ENCODE data around the gene TECPR2. TPM values are rescaled to one million over a fixed set of nuclear protein-coding genes. Genes with fewer than 3 reads are reported as not detected.
A peak's percentile ranks its signal among the peaks of the same experiment; 100 is the strongest.
"Not testable (repeated sequence)": the region's sequence is repeated elsewhere in the genome, so short reads cannot be mapped to it uniquely, and the experiment has no call there.

The TECPR2 gene
- total and polyA plus RNA-seq, 3 experiments from 2014 or later, result 4.5 to 11.6 (median 8.4) TPM

GRCh38 chr14:102514987-102515733 is 152.4 kb downstream of the TECPR2 start:
- H3K4me1 Mint-ChIP-seq, result peaks cover 12 to 24% (median 12%) of the 10 kb centered on the region in 3 donors
- peaks cover 13% of the 10 kb centered on the region for H3K4me1 ChIP-seq (ENCODE audit: insufficient read depth, low read length)
- no peaks in the 10 kb centered on the region for H3K9me3 Mint-ChIP-seq
- peaks cover 6 to 12% of the 10 kb centered on the region in 2 donors for H3K27me3 Mint-ChIP-seq
- no peaks in the 10 kb centered on the region for H3K9me3 ChIP-seq (ENCODE audit: low read length)
- DNase-seq, result no peak
- ChIA-PET CTCF (interaction anchor here (1.0 to 3.8 kb wide), 7 partner anchors 10 to 95 kb away, joined by 3 to 35 read pairs (median 6); no protein-coding TSS in a partner anchor), POLR2A (interaction anchor here (0.8 kb wide), 1 partner anchor 7 kb away, joined by 4 read pairs; no protein-coding TSS in a partner anchor)
- peaks cover 0 to 1% (median 0%) of the 10 kb centered on the region in 3 donors for H3K36me3 Mint-ChIP-seq
- H3K36me3 ChIP-seq (ENCODE audit: insufficient read depth, low read length), result no peaks in the 10 kb centered on the region
- peaks cover 5% of the 10 kb centered on the region for H3K27me3 ChIP-seq (ENCODE audit: insufficient read depth, low read length, poor library complexity, severe bottlenecking)
- H3K4me3 Mint-ChIP-seq, result peak overlapping the region in 2 of 7 donors; percentile 23 to 62
- H3K27ac Mint-ChIP-seq, result no peak overlapping the region
- no peak overlapping the region for H3K27ac ChIP-seq (ENCODE audit: low read depth, low read length)
- no peak overlapping the region for H3K4me3 ChIP-seq (ENCODE audit: low read length)

GRCh38 chr14:102516531-102517391 is 154.0 kb downstream of the TECPR2 start:
- peak in 4 of 5 donors; percentile 48 to 62 (median 53) for DNase-seq
- Histone ChIP-seq H3K27me3 (ENCODE audit: insufficient read depth, low read length, poor library complexity, severe bottlenecking) (peaks cover 5% of the 10 kb centered on the region), H3K27ac (ENCODE audit: low read depth, low read length) (peak overlapping the region; percentile 24), H3K4me1 (ENCODE audit: insufficient read depth, low read length) (no peaks in the 10 kb centered on the region), H3K9me3 (ENCODE audit: low read length) (no peaks in the 10 kb centered on the region), H3K4me3 (ENCODE audit: low read length) (peak overlapping the region; percentile 53), H3K36me3 (ENCODE audit: insufficient read depth, low read length) (no peaks in the 10 kb centered on the region)
- H3K36me3 Mint-ChIP-seq, result no peaks in the 10 kb centered on the region
- H3K9me3 Mint-ChIP-seq, result no peaks in the 10 kb centered on the region
- peaks cover 5 to 9% (median 5%) of the 10 kb centered on the region in 3 donors for H3K4me1 Mint-ChIP-seq
- POLR2A ChIA-PET, result interaction anchor here (0.6 kb wide), 1 partner anchor 10 kb away, joined by 4 read pairs; no protein-coding TSS in a partner anchor
- CTCF ChIA-PET, result interaction anchor here (0.9 to 3.8 kb wide), 12 partner anchors 8 to 87 kb away, joined by 3 to 35 read pairs (median 4); no protein-coding TSS in a partner anchor
- peaks cover 6 to 12% of the 10 kb centered on the region in 2 donors for H3K27me3 Mint-ChIP-seq
- peak overlapping the region in 4 of 8 donors; percentile 36 to 75 (median 64) for H3K27ac Mint-ChIP-seq
- H3K4me3 Mint-ChIP-seq, result peak overlapping the region; percentile 75 to 88 (median 82)

DNA sequence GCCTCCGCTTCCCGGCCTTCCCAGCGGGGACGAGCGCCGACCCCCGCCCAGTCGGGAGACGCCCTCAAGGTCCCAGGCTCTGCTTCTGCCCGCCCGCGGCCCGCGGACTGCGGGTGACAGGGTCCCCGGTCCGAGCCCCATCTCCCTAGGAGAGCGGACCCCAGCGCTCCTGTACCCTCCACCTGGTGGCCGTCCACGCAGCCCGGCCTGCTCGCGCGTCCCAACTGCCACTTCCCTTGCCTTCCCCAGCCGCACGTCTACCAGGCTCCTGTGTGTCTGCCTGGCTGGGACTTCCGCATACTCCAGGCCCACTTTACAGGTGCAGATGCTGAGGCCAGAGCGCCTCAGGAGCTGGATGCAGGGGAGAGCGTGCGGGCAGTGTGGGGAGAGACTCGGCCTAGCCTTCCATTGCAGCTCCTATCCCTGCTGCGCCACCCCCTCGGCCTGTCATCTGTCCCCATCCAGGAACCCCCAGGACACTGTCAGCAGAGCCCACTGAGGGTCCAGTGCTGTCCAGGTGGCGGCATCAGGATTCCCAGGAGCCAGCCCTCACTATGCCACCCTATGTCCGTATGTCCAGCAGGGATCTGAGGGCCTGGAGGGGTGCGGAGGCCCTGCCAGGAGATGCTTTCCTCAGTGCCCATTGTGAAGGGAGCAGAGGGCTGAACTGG is 154.8 kb downstream of the TECPR2 start:
- Mint-ChIP-seq H3K4me3 (peak overlapping the region; percentile 50 to 87 (median 69)), H3K9me3 (no peaks in the 10 kb centered on the region), H3K4me1 (peaks cover 5 to 9% (median 5%) of the 10 kb centered on the region in 3 donors), H3K36me3 (no peaks in the 10 kb centered on the region), H3K27ac (peak overlapping the region in 2 of 8 donors; percentile 56 to 77), H3K27me3 (peaks cover 6 to 12% of the 10 kb centered on the region in 2 donors)
- Histone ChIP-seq H3K27me3 (ENCODE audit: insufficient read depth, low read length, poor library complexity, severe bottlenecking) (peaks cover 5% of the 10 kb centered on the region), H3K4me1 (ENCODE audit: insufficient read depth, low read length) (no peaks in the 10 kb centered on the region), H3K27ac (ENCODE audit: low read depth, low read length) (peak overlapping the region; percentile 24), H3K4me3 (ENCODE audit: low read length) (no peak overlapping the region), H3K36me3 (ENCODE audit: insufficient read depth, low read length) (no peaks in the 10 kb centered on the region), H3K9me3 (ENCODE audit: low read length) (no peaks in the 10 kb centered on the region)
- ChIA-PET POLR2A (no interaction called here), CTCF (interaction anchor here (1.0 to 1.8 kb wide), 4 partner anchors 8 to 201 kb away, joined by 3 to 10 read pairs (median 4); partner anchors contain the start of gene ANKRD9)
- no peak for DNase-seq

- Mint-ChIP-seq H3K4me3 (peak overlapping the region; percentile 50 to 87 (median 69)), H3K4me1 (peaks cover 8 to 13% (median 9%) of the 10 kb centered on the region in 3 donors), H3K27ac (peak overlapping the region in 2 of 8 donors; percentile 50 to 77), H3K36me3 (no peaks in the 10 kb centered on the region), H3K27me3 (peaks cover 5 to 12% of the 10 kb centered on the region in 2 donors), H3K9me3 (no peaks in the 10 kb centered on the region)
- DNase-seq, result no peak
- Histone ChIP-seq H3K27ac (ENCODE audit: low read depth, low read length) (no peak overlapping the region), H3K4me1 (ENCODE audit: insufficient read depth, low read length) (no peaks in the 10 kb centered on the region), H3K36me3 (ENCODE audit: insufficient read depth, low read length) (no peaks in the 10 kb centered on the region), H3K4me3 (ENCODE audit: low read length) (no peak overlapping the region), H3K9me3 (ENCODE audit: low read length) (no peaks in the 10 kb centered on the region), H3K27me3 (ENCODE audit: insufficient read depth, low read length, poor library complexity, severe bottlenecking) (peaks cover 5% of the 10 kb centered on the region)
- ChIA-PET CTCF (interaction anchor here (1.0 to 1.8 kb wide), 5 partner anchors 8 to 201 kb away, joined by 3 to 10 read pairs (median 4); partner anchors contain the start of gene ANKRD9), POLR2A (no interaction called here)
Observed at GRCh38 chr14:102518063-102518648, 155.4 kb downstream of the TECPR2 start.

- POLR2A ChIA-PET; H3K36me3 Mint-ChIP-seq; H3K4me3 ChIP-seq (ENCODE audit: low read length); H3K9me3 Mint-ChIP-seq; H3K9me3 ChIP-seq (ENCODE audit: low read length); H3K27me3 ChIP-seq (ENCODE audit: insufficient read depth, low read length, poor library complexity, severe bottlenecking); H3K36me3 ChIP-seq (ENCODE audit: insufficient read depth, low read length); H3K27ac Mint-ChIP-seq; H3K27me3 Mint-ChIP-seq; H3K27ac ChIP-seq (ENCODE audit: low read depth, low read length); DNase-seq: not testable (repeated sequence)
- Mint-ChIP-seq H3K4me3 (peak overlapping the region in 1 of 7 donors; percentile 61), H3K4me1 (peaks cover 15 to 28% (median 23%) of the 10 kb centered on the region in 3 donors)
- H3K4me1 ChIP-seq (ENCODE audit: insufficient read depth, low read length), result peaks cover 11% of the 10 kb centered on the region
- CTCF ChIA-PET, result interaction anchor here (1.3 to 1.7 kb wide), 2 partner anchors 20 to 80 kb away, joined by 3 to 4 read pairs; no protein-coding TSS in a partner anchor
Observed at GRCh38 chr14:102519709-102520108, 157.0 kb downstream of the TECPR2 start.

GRCh38 chr14:102523200-102523568 is 160.4 kb downstream of the TECPR2 start:
- no peaks in the 10 kb centered on the region for H3K27me3 ChIP-seq (ENCODE audit: insufficient read depth, low read length, poor library complexity, severe bottlenecking)
- peaks cover 18% of the 10 kb centered on the region for H3K4me1 ChIP-seq (ENCODE audit: insufficient read depth, low read length)
- no peaks in the 10 kb centered on the region for H3K36me3 ChIP-seq (ENCODE audit: insufficient read depth, low read length)
- Mint-ChIP-seq H3K27ac (peak overlapping the region in 2 of 8 donors; percentile 40 to 70), H3K27me3 (no peaks in the 10 kb centered on the region), H3K36me3 (no peaks in the 10 kb centered on the region), H3K4me3 (peak overlapping the region in 6 of 7 donors; percentile 48 to 92 (median 73)), H3K4me1 (peaks cover 22 to 31% (median 31%) of the 10 kb centered on the region in 3 donors), H3K9me3 (no peaks in the 10 kb centered on the region)
- H3K4me3 ChIP-seq (ENCODE audit: low read length), result no peak overlapping the region
- no peak overlapping the region for H3K27ac ChIP-seq (ENCODE audit: low read depth, low read length)
- no peaks in the 10 kb centered on the region for H3K9me3 ChIP-seq (ENCODE audit: low read length)
- DNase-seq, result no peak
- ChIA-PET CTCF (interaction anchor here (1.7 to 3.8 kb wide), 2 partner anchors 13 to 85 kb away, joined by 8 to 21 read pairs; partner anchors contain the start of gene ANKRD9), POLR2A (interaction anchor here (2.0 kb wide), 1 partner anchor 68 kb away, joined by 5 read pairs; no protein-coding TSS in a partner anchor)

Data from CD8-positive, alpha-beta memory T cell (primary cell).